GM18499 (cell line): Measurements from ENCODE around the gene ZNF548.

Source experiments
- ATAC-seq: cut with Tn5 transposase; IDR thresholded peaks from one replicate; pipeline ENCODE4 v1.9.1; 2021; ENCODE audit warnings: moderate number of reproducible peaks; ENCODE audit not compliant: insufficient read depth, unreplicated experiment

Gene ZNF548

GRCh38 chr19:57395710-57396109 is 6.1 kb downstream of the ZNF548 start:
- no peak for ATAC-seq

- no peak for ATAC-seq
Observed at GRCh38 chr19:57398868-57399267, 9.2 kb downstream of the ZNF548 start.

GRCh38 chr19:57403737-57404563 is 14.3 kb downstream of the ZNF548 start:
- no peak for ATAC-seq

- no peak for ATAC-seq
Observed at GRCh38 chr19:57406516-57407123, 17.0 kb downstream of the ZNF548 start.

- peak; percentile 76 for ATAC-seq
Observed at GRCh38 chr19:57410877-57411671, 21.4 kb downstream of the ZNF548 start, which contains the start of gene ZNF17. ZNF17 (plus strand) TSS chr19:57411161; CDS start chr19:57413616, 2,455 bp downstream.

- ATAC-seq = no peak
Observed at GRCh38 chr19:57419439-57419838, 29.8 kb downstream of the ZNF548 start.

- ATAC-seq = no peak
Observed at GRCh38 chr19:57421037-57421436, 31.4 kb downstream of the ZNF548 start.

GRCh38 chr19:57434386-57435061 is 44.9 kb downstream of the ZNF548 start:
- no peak for ATAC-seq

GRCh38 chr19:57435062-57435978 is 45.7 kb downstream of the ZNF548 start, which contains the start of gene ZNF749:
ZNF749 (plus strand) TSS chr19:57435325; CDS start chr19:57435579, 254 bp downstream.
- peak; percentile 95 for ATAC-seq

GRCh38 chr19:57436417-57436816 is 46.8 kb downstream of the ZNF548 start:
- ATAC-seq = no peak

- ATAC-seq = no peak
Observed at GRCh38 chr19:57437931-57438330, 48.3 kb downstream of the ZNF548 start.

- no peak for ATAC-seq
Observed at GRCh38 chr19:57438925-57439324, 49.3 kb downstream of the ZNF548 start.

GRCh38 chr19:57441979-57442752 is 52.5 kb downstream of the ZNF548 start:
- ATAC-seq = no peak

GRCh38 chr19:57443121-57443696 is 53.6 kb downstream of the ZNF548 start:
- no peak for ATAC-seq

- ATAC-seq = no peak
Observed at GRCh38 chr19:57452307-57452706, 62.7 kb downstream of the ZNF548 start.
